HL-60 (cell line): Measurements from ENCODE around the gene MICALL2.

Source experiments
- GABPA ChIP-seq: IDR thresholded peaks from 2 replicates; pipeline ENCODE4 v1.6.1; 2012; ENCODE audit warnings: low read depth
- POLR2AphosphoS5 ChIP-seq: IDR thresholded peaks from 2 replicates; pipeline ENCODE4 v1.6.1; 2012; ENCODE audit warnings: low read depth

- TF ChIP-seq POLR2AphosphoS5 (no peak), GABPA (no peak)
These were observed 43.6 kb upstream of the MICALL2 start for GRCh38 chr7:1502845-1503244.
